Esophagus muscularis mucosa (tissue), 4 donors: ENCODE results near the gene FBL. TPM values are rescaled to one million over a fixed set of nuclear protein-coding genes. Genes with fewer than 3 reads are reported as not detected.
A peak's percentile ranks its signal among the peaks of the same experiment; 100 is the strongest.
"Not testable (repeated sequence)": the region's sequence is repeated elsewhere in the genome, so short reads cannot be mapped to it uniquely, and the experiment has no call there.

ENCODE experiments used
- DNase-seq: peaks from one replicate; pipeline ENCODE4 v3.0.0-alpha.2; 2017; ENCODE audit errors: extremely low spot score
- H3K27ac ChIP-seq, 4 donors: fragments of 200-600 bp; sonication (generic); replicated peaks in 1 of 4; 1 replicate in 3 of 4; 2 replicates in 1 of 4; pipeline ENCODE4 v1.5.1; 2016 to 2019; ENCODE audit warnings: mild to moderate bottlenecking in 1 of 4
- H3K27me3 ChIP-seq, 4 donors: fragments of 200-600 bp; sonication (generic); one replicate each; pipeline versions ENCODE4 v1.5.1 to v1.6.0; 2016 to 2019
- H3K36me3 ChIP-seq, 4 donors: fragments of 200-600 bp; sonication (generic); one replicate each; pipeline ENCODE4 v1.5.1; 2016 to 2019
- H3K4me1 ChIP-seq, 4 donors: fragments of 200-600 bp; sonication (generic); one replicate each; pipeline ENCODE4 v1.5.1; 2016 to 2019
- H3K4me3 ChIP-seq, 4 donors: fragments of 200-600 bp; sonication (generic); 1 replicate in 2 of 4; 2 replicates in 2 of 4; pipeline ENCODE4 v1.5.1; 2016 to 2019; ENCODE audit warnings: mild to moderate bottlenecking in 4 of 4, moderate library complexity in 1 of 4
- H3K9me3 ChIP-seq, 4 donors: fragments of 200-600 bp; sonication (generic); 1 replicate in 3 of 4; 2 replicates in 1 of 4; pipeline ENCODE4 v1.5.1; 2016 to 2019
- CTCF ChIP-seq, 3 experiments: fragments of 200-600 bp in 2 of 3; fragments of 450-650 bp in 1 of 3; sonication (generic) in 2 of 3; IDR thresholded peaks; one replicate each; pipeline ENCODE4 v1.5.1; 2017 to 2019; ENCODE audit warnings: antibody characterized with exemption in 3 of 3, mild to moderate bottlenecking in 2 of 3, moderate library complexity in 1 of 3
- EP300 ChIP-seq: sonication (generic); formaldehyde crosslinking; IDR thresholded peaks from one replicate; pipeline ENCODE4 v1.6.1; 2017; ENCODE audit warnings: antibody characterized with exemption
- POLR2A ChIP-seq: fragments of 450-650 bp; IDR thresholded peaks from one replicate; pipeline ENCODE4 v1.6.1; 2017; ENCODE audit warnings: antibody characterized with exemption, moderate library complexity, mild to moderate bottlenecking, low read depth
- POLR2AphosphoS5 ChIP-seq, 2 donors: sonication (generic); formaldehyde crosslinking; IDR thresholded peaks; one replicate each; pipeline ENCODE4 v1.6.1; 2017; ENCODE audit warnings: antibody characterized with exemption in 2 of 2
- WGBS: methylation state at CpG from one replicate; pipeline ENCODE4 v1.1.5; 2018; 5-methylcytosine and 5-hydroxymethylcytosine counted together
- intact Hi-C: fragments of 100-400 bp; cut with DNase I; formaldehyde crosslinking; loops from one replicate; pipeline ENCODE4 v1.15.1; 2023
- total RNA-seq, 4 donors: library from RNA; depleted of rRNA; stranded (reverse); fragments of >200 nt; gene quantifications; one replicate each; pipeline versions ENCODE4 v1.1.0 to v1.2.1, GENCODE V29; 2016

The FBL gene
- total RNA-seq: 100 to 1,000 TPM in 2 of 4 donors, 10 to 100 TPM in 2; 90.6 to 142 (median 96.7) TPM

- Histone ChIP-seq H3K4me1 (peaks cover 22 to 55% (median 50%) of the 10 kb centered on the region in 4 donors), H3K27ac (peak within 1 kb of the TSS; percentile 78 to 88 (median 86)), H3K27me3 (no peaks in the 10 kb centered on the region), H3K4me3 (peak within 1 kb of the TSS; percentile 69 to 81 (median 76)), H3K9me3 (no peaks in the 10 kb centered on the region), H3K36me3 (no peaks in the 10 kb centered on the region)
- peak; percentile 93 to 94 for TF ChIP-seq POLR2AphosphoS5 (IDR thresholded peaks at IDR 0.05)
- peak in 1 of 3 experiments; percentile 13 for TF ChIP-seq CTCF (IDR thresholded peaks at IDR 0.05)
- no peak for TF ChIP-seq EP300
- TF ChIP-seq POLR2A: no peak
- under 1% methylated on average over 48 of the region's 57 CpGs for WGBS
- DNase-seq: peak; percentile 98
- intact Hi-C loops: loop anchor here (2.0 to 10.0 kb wide), 2 partner anchors 53 to 301 kb away; partner anchors contain the start of gene EID2
Measured at GRCh38 chr19:39845933-39846677, at the start of gene FBL. Gene FBL, minus strand, starts transcription at chr19:39846379. Its CDS starts 79 bp downstream, at chr19:39846300.

- 89% methylated on average over 10 of the region's 11 CpGs for WGBS
- H3K4me1 ChIP-seq, DNase-seq, H3K36me3 ChIP-seq, H3K4me3 ChIP-seq, H3K9me3 ChIP-seq, H3K27ac ChIP-seq, intact Hi-C loops: not testable (repeated sequence)
- H3K27me3 ChIP-seq: peaks cover 0 to 30% (median 10%) of the 10 kb centered on the region in 4 donors
Measured at GRCh38 chr19:39895096-39895495, 48.9 kb upstream of the FBL start.

- not testable (repeated sequence) for DNase-seq
Measured at GRCh38 chr19:39894236-39894606, 48.0 kb upstream of the FBL start.

GRCh38 chr19:39893366-39894235, 47.4 kb upstream of the FBL start:
- H3K4me1 ChIP-seq, H3K36me3 ChIP-seq, DNase-seq, H3K27ac ChIP-seq, H3K9me3 ChIP-seq, H3K4me3 ChIP-seq, intact Hi-C loops: not testable (repeated sequence)
- 65% methylated on average over 23 of the region's 29 CpGs for WGBS
- H3K27me3 ChIP-seq: peaks cover 0 to 30% (median 10%) of the 10 kb centered on the region in 4 donors

More at GRCh38 chr19:39894236-39894606, 48.0 kb upstream of the FBL start:
- H3K9me3 ChIP-seq, intact Hi-C loops, H3K4me1 ChIP-seq, H3K27ac ChIP-seq, H3K4me3 ChIP-seq, H3K36me3 ChIP-seq: not testable (repeated sequence)
- peaks cover 0 to 30% (median 10%) of the 10 kb centered on the region in 4 donors for H3K27me3 ChIP-seq
- 80% methylated on average over 1 of the region's 16 CpGs for WGBS

- H3K4me3 ChIP-seq, intact Hi-C loops, H3K27ac ChIP-seq, DNase-seq, H3K9me3 ChIP-seq, H3K36me3 ChIP-seq, H3K4me1 ChIP-seq: not testable (repeated sequence)
- 69% methylated on average over 5 of the region's 5 CpGs for WGBS
- peaks cover 0 to 30% (median 10%) of the 10 kb centered on the region in 4 donors for H3K27me3 ChIP-seq
Measured at GRCh38 chr19:39892506-39892902, 46.3 kb upstream of the FBL start.

GRCh38 chr19:39891660-39892505, 45.7 kb upstream of the FBL start:
- intact Hi-C loops: not testable (repeated sequence)

More at GRCh38 chr19:39891660-39892505, 45.7 kb upstream of the FBL start:
- 53% methylated on average over 63 of the region's 64 CpGs for WGBS
- H3K27me3 ChIP-seq: peaks cover 0 to 30% (median 10%) of the 10 kb centered on the region in 4 donors
- H3K4me3 ChIP-seq: peak overlapping the region in 1 of 4 donors; percentile 5
- not testable (repeated sequence) for DNase-seq, H3K36me3 ChIP-seq, H3K9me3 ChIP-seq, H3K4me1 ChIP-seq, H3K27ac ChIP-seq
